Neural cell (in vitro differentiated cells): ENCODE results near the gene TOR1A. TPM values are rescaled to one million over a fixed set of nuclear protein-coding genes. Genes with fewer than 3 reads are reported as not detected.

Source experiments
- H2AFZ ChIP-seq: fragments of 200-600, 300-800 bp; sonication (generic), shearing (Covaris generic); 2 replicates; pipeline ENCODE4 v1.6.0; 2014; ENCODE audit warnings: low read depth, mild to moderate bottlenecking, antibody characterized with exemption, low read length, moderate library complexity
- H3F3A ChIP-seq: fragments of 200-600 bp; shearing (Covaris generic); 2 replicates; pipeline ENCODE4 v1.6.1; 2016; ENCODE audit warnings: mild to moderate bottlenecking, moderate library complexity, mixed read lengths, antibody characterized with exemption, low read length; ENCODE audit not compliant: insufficient read depth, poor library complexity, severe bottlenecking
- H3K27ac ChIP-seq: fragments of 200-600, 300-800 bp; sonication (generic), shearing (Covaris generic); 2 replicates; pipeline ENCODE4 v1.5.1; 2014; ENCODE audit warnings: mild to moderate bottlenecking, low read length, moderate library complexity
- H3K27me3 ChIP-seq: fragments of 300-800, 200-600 bp; sonication (generic), shearing (Covaris generic); 2 replicates; pipeline ENCODE4 v1.6.0; 2014; ENCODE audit warnings: mild to moderate bottlenecking, low read depth, low read length, moderate library complexity; ENCODE audit not compliant: insufficient read depth
- H3K36me3 ChIP-seq: fragments of 300-800, 200-600 bp; sonication (generic), shearing (Covaris generic); 2 replicates; pipeline ENCODE4 v1.5.1; 2014; ENCODE audit warnings: mild to moderate bottlenecking, antibody characterized with exemption, low read length, moderate library complexity; ENCODE audit not compliant: insufficient read depth
- H3K4me2 ChIP-seq: fragments of 300-800, 200-600 bp; sonication (generic), shearing (Covaris generic); 2 replicates; pipeline ENCODE4 v1.6.0; 2014; ENCODE audit warnings: mild to moderate bottlenecking, low read length
- H3K4me3 ChIP-seq: fragments of 300-800, 200-600 bp; sonication (generic), shearing (Covaris generic); 2 replicates; pipeline ENCODE4 v1.5.1; 2014; ENCODE audit warnings: mild to moderate bottlenecking, low read length, moderate library complexity
- H3K79me2 ChIP-seq: fragments of 200-600 bp; shearing (Covaris generic); replicated peaks from 2 replicates; pipeline ENCODE4 v1.6.0; 2014; ENCODE audit warnings: mild to moderate bottlenecking, low read length, moderate library complexity; ENCODE audit not compliant: insufficient read depth
- H3K9ac ChIP-seq: fragments of 300-800, 200-600 bp; sonication (generic), shearing (Covaris generic); 2 replicates; pipeline ENCODE4 v1.6.1; 2016; ENCODE audit warnings: mild to moderate bottlenecking, low read length, mixed read lengths
- H3K9me2 ChIP-seq: fragments of 200-600 bp; shearing (Covaris generic); 2 replicates; pipeline ENCODE4 v1.6.1; 2016; ENCODE audit warnings: mild to moderate bottlenecking, low read length, mixed read lengths; ENCODE audit not compliant: insufficient read depth
- H3K9me3 ChIP-seq: fragments of 200-600, 300-800 bp; sonication (generic), shearing (Covaris generic); 2 replicates; pipeline ENCODE4 v1.6.1; 2016; ENCODE audit warnings: mild to moderate bottlenecking, mixed run types, low read length, moderate library complexity, mixed read lengths
- H4K20me1 ChIP-seq: fragments of 200-600 bp; shearing (Covaris generic); 2 replicates; pipeline ENCODE4 v1.6.1; 2016; ENCODE audit warnings: mild to moderate bottlenecking, mixed run types; ENCODE audit not compliant: insufficient read depth
- CTCF ChIP-seq: fragments of 450-650 bp; IDR thresholded peaks from 2 replicates; pipeline ENCODE4 v1.5.1; 2014; ENCODE audit warnings: antibody characterized with exemption, mild to moderate bottlenecking, moderate library complexity; ENCODE audit not compliant: poor library complexity, severe bottlenecking
- EP300 ChIP-seq: fragments of 450-650 bp; conservative IDR thresholded peaks from 2 replicates; pipeline ENCODE4 v1.6.1; 2014; ENCODE audit warnings: antibody characterized with exemption, mild to moderate bottlenecking, moderate library complexity; ENCODE audit not compliant: poor library complexity, severe bottlenecking
- EZH2 ChIP-seq: fragments of 200-600, 300-800 bp; shearing (Covaris generic), sonication (generic); IDR thresholded peaks from 2 replicates; pipeline ENCODE4 v1.6.1; 2014; ENCODE audit warnings: antibody characterized with exemption, low read length, borderline replicate concordance, mild to moderate bottlenecking; ENCODE audit not compliant: insufficient read depth, poor library complexity, severe bottlenecking
- MXI1 ChIP-seq: fragments of 450-650 bp; conservative IDR thresholded peaks from 2 replicates; pipeline ENCODE4 v1.6.1; 2014; ENCODE audit warnings: antibody characterized with exemption, mild to moderate bottlenecking; ENCODE audit not compliant: poor library complexity, severe bottlenecking
- POLR2AphosphoS5 ChIP-seq: IDR thresholded peaks from 2 replicates; pipeline ENCODE4 v1.6.1; 2012
- RAD21 ChIP-seq: fragments of 450-650 bp; conservative IDR thresholded peaks from 2 replicates; pipeline ENCODE4 v1.6.1; 2014; ENCODE audit warnings: antibody characterized with exemption, mild to moderate bottlenecking, moderate library complexity
- SMC3 ChIP-seq: fragments of 450-650 bp; conservative IDR thresholded peaks from 2 replicates; pipeline ENCODE4 v1.6.1; 2014; ENCODE audit warnings: antibody characterized with exemption, mild to moderate bottlenecking, moderate library complexity; ENCODE audit not compliant: poor library complexity
- TAF1 ChIP-seq: IDR thresholded peaks from 2 replicates; pipeline ENCODE4 v1.6.1; 2012; ENCODE audit warnings: low read depth
- polyA plus RNA-seq: library from polyadenylated mRNA; depleted of rRNA; stranded (reverse); fragments of >200 nt; gene quantifications from 2 replicates; pipeline ENCODE4 v1.2.3, GENCODE V29; 2014
- TF ChIP-seq, protein P1 (sequence below): IDR thresholded peaks from 2 replicates; pipeline ENCODE4 v1.6.1; 2012; ENCODE audit warnings: borderline replicate concordance

Gene TOR1A
- polyA plus RNA-seq, 1 donor from 2014 or later, result 56.3 TPM

GRCh38 chr9:129854588-129855110, 30.7 kb upstream of the TOR1A start:
- TF ChIP-seq EZH2 (no peak), POLR2AphosphoS5 (no peak), TAF1 (no peak), EP300 (no peak), CTCF (no peak), MXI1 (no peak), RAD21 (no peak), SMC3 (no peak)
- TF ChIP-seq, protein P1, sequence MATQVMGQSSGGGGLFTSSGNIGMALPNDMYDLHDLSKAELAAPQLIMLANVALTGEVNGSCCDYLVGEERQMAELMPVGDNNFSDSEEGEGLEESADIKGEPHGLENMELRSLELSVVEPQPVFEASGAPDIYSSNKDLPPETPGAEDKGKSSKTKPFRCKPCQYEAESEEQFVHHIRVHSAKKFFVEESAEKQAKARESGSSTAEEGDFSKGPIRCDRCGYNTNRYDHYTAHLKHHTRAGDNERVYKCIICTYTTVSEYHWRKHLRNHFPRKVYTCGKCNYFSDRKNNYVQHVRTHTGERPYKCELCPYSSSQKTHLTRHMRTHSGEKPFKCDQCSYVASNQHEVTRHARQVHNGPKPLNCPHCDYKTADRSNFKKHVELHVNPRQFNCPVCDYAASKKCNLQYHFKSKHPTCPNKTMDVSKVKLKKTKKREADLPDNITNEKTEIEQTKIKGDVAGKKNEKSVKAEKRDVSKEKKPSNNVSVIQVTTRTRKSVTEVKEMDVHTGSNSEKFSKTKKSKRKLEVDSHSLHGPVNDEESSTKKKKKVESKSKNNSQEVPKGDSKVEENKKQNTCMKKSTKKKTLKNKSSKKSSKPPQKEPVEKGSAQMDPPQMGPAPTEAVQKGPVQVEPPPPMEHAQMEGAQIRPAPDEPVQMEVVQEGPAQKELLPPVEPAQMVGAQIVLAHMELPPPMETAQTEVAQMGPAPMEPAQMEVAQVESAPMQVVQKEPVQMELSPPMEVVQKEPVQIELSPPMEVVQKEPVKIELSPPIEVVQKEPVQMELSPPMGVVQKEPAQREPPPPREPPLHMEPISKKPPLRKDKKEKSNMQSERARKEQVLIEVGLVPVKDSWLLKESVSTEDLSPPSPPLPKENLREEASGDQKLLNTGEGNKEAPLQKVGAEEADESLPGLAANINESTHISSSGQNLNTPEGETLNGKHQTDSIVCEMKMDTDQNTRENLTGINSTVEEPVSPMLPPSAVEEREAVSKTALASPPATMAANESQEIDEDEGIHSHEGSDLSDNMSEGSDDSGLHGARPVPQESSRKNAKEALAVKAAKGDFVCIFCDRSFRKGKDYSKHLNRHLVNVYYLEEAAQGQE, result no peak
- Histone ChIP-seq H3K36me3 (no peaks in the 10 kb centered on the region), H3K4me3 (no peak overlapping the region), H3K9me3 (no peaks in the 10 kb centered on the region), H3K27me3 (no peaks in the 10 kb centered on the region), H3K79me2 (no peaks in the 10 kb centered on the region), H3K9me2 (no peaks in the 10 kb centered on the region), H3F3A (no peaks in the 10 kb centered on the region), H4K20me1 (no peaks in the 10 kb centered on the region), H3K27ac (no peak overlapping the region), H2AFZ (no peak overlapping the region), H3K4me2 (no peak overlapping the region), H3K9ac (no peak overlapping the region)

DNA sequence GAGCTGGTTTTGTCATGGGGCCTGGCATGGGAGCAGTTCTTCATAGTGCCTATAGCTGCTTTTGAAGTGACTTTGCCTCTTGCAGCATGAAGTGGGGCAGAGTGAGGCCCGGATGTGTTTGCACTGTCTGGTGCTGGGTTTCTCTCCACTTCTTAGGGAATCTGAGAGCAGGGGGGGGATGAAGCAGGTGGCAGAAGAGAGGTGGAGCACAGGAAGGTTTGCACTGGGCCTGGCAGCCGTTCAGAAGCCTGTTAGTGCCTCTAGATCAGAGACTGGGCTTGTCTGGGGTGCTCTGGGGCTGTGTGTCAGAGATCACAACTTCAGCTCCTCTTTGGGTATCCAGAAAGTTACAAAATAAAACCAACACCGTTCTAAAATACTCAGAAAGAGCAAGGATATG, 29.7 kb upstream of the TOR1A start:
- no peaks in the 10 kb centered on the region for H3K36me3 ChIP-seq
- H3K27me3 ChIP-seq, result no peaks in the 10 kb centered on the region
- no peaks in the 10 kb centered on the region for H4K20me1 ChIP-seq
- H3K9ac ChIP-seq, result no peak overlapping the region
- H3K4me3 ChIP-seq, result no peak overlapping the region
- no peaks in the 10 kb centered on the region for H3F3A ChIP-seq
- no peaks in the 10 kb centered on the region for H3K9me3 ChIP-seq
- no peak for TF ChIP-seq MXI1
- TF ChIP-seq TAF1, result no peak
- H3K4me2 ChIP-seq, result no peak overlapping the region
- H3K27ac ChIP-seq, result no peak overlapping the region
- no peak overlapping the region for H2AFZ ChIP-seq
- H3K9me2 ChIP-seq, result no peaks in the 10 kb centered on the region
- H3K79me2 ChIP-seq, result no peaks in the 10 kb centered on the region

- Histone ChIP-seq H3K9me2 (no peaks in the 10 kb centered on the region), H2AFZ (no peak overlapping the region), H3K79me2 (no peaks in the 10 kb centered on the region), H4K20me1 (no peaks in the 10 kb centered on the region), H3F3A (no peaks in the 10 kb centered on the region), H3K27ac (no peak overlapping the region), H3K4me2 (no peak overlapping the region), H3K4me3 (no peak overlapping the region), H3K27me3 (no peaks in the 10 kb centered on the region), H3K9ac (no peak overlapping the region), H3K9me3 (no peaks in the 10 kb centered on the region), H3K36me3 (no peaks in the 10 kb centered on the region)
- TF ChIP-seq MXI1 (no peak), POLR2AphosphoS5 (no peak), SMC3 (no peak), EP300 (no peak)
- TF ChIP-seq, protein P1, result no peak
These were observed 28.6 kb upstream of the TOR1A start for GRCh38 chr9:129852579-129852978.
